ENCODE data around the gene FHIP2A. TPM values are rescaled to one million over a fixed set of nuclear protein-coding genes. Genes with fewer than 3 reads are reported as not detected.

Gene FHIP2A
- total RNA-seq, 4 donors from 2014 or later: 22.2 to 35.7 (median 30.1) TPM

- Histone ChIP-seq H3K27ac (peak overlapping the region; percentile 96 to 98 (median 96)), H3K4me3 (peak overlapping the region; percentile 4 to 26 (median 16)), H3K9me3 (no peaks in the 10 kb centered on the region), H3K36me3 (no peaks in the 10 kb centered on the region), H3K4me1 (peaks cover 37 to 47% of the 10 kb centered on the region in 2 donors), H3K27me3 (no peaks in the 10 kb centered on the region)
- ATAC-seq (peak; percentile 77 to 83), DNase-seq (peak; percentile 63 to 72)
- intact Hi-C loops (cut with DNase I; ENCODE audit: low total_unique reads) (loop anchor here (5.0 to 10.0 kb wide), 3 partner anchors 103 to 271 kb away; partner anchors contain the start of gene TRUB1), in situ Hi-C loops (cut with MboI; ENCODE audit: low sequenced_read_pairs in 4 of 4) (no loop called here)
- TF ChIP-seq POLR2A (IDR thresholded peaks at IDR 0.05) (peak; percentile 14 to 62), CTCF (IDR thresholded peaks at IDR 0.05 in 4 of 5, conservative IDR thresholded peaks at IDR 0.05 in 1 of 5) (no peak)
Measured at GRCh38 chr10:114825513-114826253, 4.1 kb downstream of the FHIP2A start.

- DNase-seq: no peak
- Histone ChIP-seq H3K4me3 (no peak overlapping the region), H3K4me1 (peaks cover 31 to 38% of the 10 kb centered on the region in 2 donors), H3K27me3 (no peaks in the 10 kb centered on the region), H3K36me3 (peaks cover 0 to 29% of the 10 kb centered on the region in 2 donors), H3K9me3 (no peaks in the 10 kb centered on the region), H3K27ac (peak overlapping the region in 1 of 4 donors; percentile 4)
- TF ChIP-seq CTCF (IDR thresholded peaks at IDR 0.05 in 4 of 5, conservative IDR thresholded peaks at IDR 0.05 in 1 of 5): no peak
- no peak for TF ChIP-seq POLR2A (IDR thresholded peaks at IDR 0.05)
- in situ Hi-C loops (cut with MboI; ENCODE audit: low sequenced_read_pairs in 4 of 4) (no loop called here), intact Hi-C loops (cut with DNase I; ENCODE audit: low total_unique reads) (loop anchor here (5.0 to 10.0 kb wide), 3 partner anchors 105 to 275 kb away; partner anchors contain the start of gene TRUB1)
- no peak for ATAC-seq
Measured at GRCh38 chr10:114829160-114829909, 7.8 kb downstream of the FHIP2A start.

- intact Hi-C loops (cut with DNase I; ENCODE audit: low total_unique reads) (no loop called here), in situ Hi-C loops (cut with MboI; ENCODE audit: low sequenced_read_pairs in 4 of 4) (no loop called here)
- Histone ChIP-seq H3K4me3 (no peak overlapping the region), H3K27me3 (no peaks in the 10 kb centered on the region), H3K36me3 (peaks cover 0 to 46% of the 10 kb centered on the region in 2 donors), H3K9me3 (no peaks in the 10 kb centered on the region), H3K27ac (no peak overlapping the region), H3K4me1 (peaks cover 15 to 21% of the 10 kb centered on the region in 2 donors)
- ATAC-seq (no peak), DNase-seq (no peak)
- TF ChIP-seq CTCF (IDR thresholded peaks at IDR 0.05 in 4 of 5, conservative IDR thresholded peaks at IDR 0.05 in 1 of 5) (no peak), POLR2A (IDR thresholded peaks at IDR 0.05) (no peak)
Measured at GRCh38 chr10:114831186-114831867, 9.7 kb downstream of the FHIP2A start.

GRCh38 chr10:114837690-114838089 lies 16.1 kb downstream of the FHIP2A start:
- ATAC-seq (no peak), DNase-seq (no peak)
- Histone ChIP-seq H3K27me3 (no peaks in the 10 kb centered on the region), H3K4me1 (no peaks in the 10 kb centered on the region), H3K9me3 (no peaks in the 10 kb centered on the region), H3K27ac (no peak overlapping the region), H3K4me3 (no peak overlapping the region), H3K36me3 (peaks cover 0 to 92% of the 10 kb centered on the region in 2 donors)
- intact Hi-C loops (cut with DNase I; ENCODE audit: low total_unique reads) (no loop called here), in situ Hi-C loops (cut with MboI; ENCODE audit: low sequenced_read_pairs in 4 of 4) (no loop called here)
- no peak for TF ChIP-seq POLR2A (IDR thresholded peaks at IDR 0.05)
- TF ChIP-seq CTCF (IDR thresholded peaks at IDR 0.05 in 4 of 5, conservative IDR thresholded peaks at IDR 0.05 in 1 of 5): no peak
